GM19397 (cell line): ENCODE results near the gene AMFR.

ENCODE experiments used
- ATAC-seq: cut with Tn5 transposase; IDR thresholded peaks from one replicate; pipeline ENCODE4 v1.9.1; 2021; ENCODE audit warnings: mild to moderate bottlenecking, moderate library complexity; ENCODE audit not compliant: unreplicated experiment

AMFR gene

DNA sequence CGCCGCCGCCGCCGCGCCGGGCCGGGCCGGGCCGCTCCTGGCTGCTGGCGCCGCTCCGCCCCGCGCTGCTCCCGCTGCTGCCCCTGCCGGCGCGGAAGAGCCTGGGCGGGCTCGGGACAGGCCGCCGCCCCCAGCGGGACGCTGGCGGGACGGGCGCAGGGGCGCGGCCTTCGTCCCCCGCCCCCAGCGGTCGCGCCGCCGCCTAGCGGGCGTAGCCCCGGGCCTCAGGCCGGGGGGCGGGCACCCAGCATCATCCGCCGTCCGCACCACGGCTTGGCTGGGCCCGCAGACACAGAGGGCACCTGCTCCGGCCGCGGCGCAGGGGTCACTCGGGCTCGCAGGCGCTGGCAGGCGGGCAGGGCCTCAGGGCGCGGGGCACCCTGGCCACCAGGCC lies at the start of gene AMFR:
AMFR (minus strand) TSS at position 107 of the 394 bp plus-strand sequence. CDS start 218 bp downstream, outside the sequence.
- peak; percentile 84 for ATAC-seq

DNA sequence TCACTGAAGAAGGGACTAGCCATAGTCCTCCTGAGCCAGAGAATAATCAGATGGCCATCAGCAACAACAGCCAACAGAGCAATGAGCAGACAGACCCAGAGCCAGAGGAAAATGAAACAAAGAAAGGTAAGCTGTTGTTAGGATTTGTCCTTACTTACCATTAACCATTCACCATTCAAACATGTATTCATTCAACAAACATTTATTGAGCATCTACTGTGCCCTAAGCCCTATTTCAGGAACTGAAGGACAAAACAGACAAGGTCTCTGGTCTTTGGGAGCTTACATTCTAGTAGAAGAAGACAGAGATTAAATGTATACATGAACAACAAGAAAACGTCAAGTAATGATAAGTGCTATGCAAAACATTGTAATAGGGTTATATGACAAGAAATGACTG lies 45.3 kb upstream of the AMFR start:
- no peak for ATAC-seq

DNA sequence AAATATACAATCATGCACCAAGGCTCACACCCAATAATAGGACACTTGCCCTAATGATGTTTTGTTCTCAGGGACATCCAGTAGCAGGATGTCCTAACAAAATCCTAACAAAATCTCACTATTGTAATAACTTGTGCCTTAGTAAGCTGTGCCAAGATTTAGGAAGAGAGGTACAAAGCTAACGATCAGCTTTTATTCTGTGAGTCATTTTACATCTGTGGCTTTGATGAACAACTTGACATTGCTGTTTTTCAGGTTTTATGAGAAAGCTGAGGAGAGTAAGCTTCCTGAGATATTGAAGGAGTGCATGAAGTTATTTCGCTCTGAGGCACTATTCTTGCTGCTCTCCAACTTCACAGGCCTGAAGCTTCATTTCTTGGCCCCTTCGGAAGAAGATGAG lies 44.9 kb upstream of the AMFR start:
- no peak for ATAC-seq

DNA sequence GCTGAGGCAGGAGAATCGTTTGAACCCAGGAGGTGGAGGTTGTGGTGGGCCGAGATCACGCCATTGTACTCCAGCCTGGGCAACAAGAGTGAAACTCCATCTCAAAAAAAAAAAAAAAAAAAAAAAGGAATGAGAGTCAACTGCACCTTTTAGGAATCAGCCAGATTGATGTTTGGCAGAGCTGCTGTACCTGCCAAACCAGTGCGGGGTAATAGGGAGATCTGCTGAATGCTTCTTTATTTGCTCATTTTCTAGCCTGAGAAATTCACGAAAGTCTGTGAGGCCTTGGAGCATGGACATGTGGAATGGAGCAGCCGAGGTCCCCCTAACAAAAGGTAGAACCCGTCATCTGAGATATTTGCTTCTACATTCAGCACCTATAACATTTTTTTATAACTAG lies 44.4 kb upstream of the AMFR start:
- no peak for ATAC-seq

DNA sequence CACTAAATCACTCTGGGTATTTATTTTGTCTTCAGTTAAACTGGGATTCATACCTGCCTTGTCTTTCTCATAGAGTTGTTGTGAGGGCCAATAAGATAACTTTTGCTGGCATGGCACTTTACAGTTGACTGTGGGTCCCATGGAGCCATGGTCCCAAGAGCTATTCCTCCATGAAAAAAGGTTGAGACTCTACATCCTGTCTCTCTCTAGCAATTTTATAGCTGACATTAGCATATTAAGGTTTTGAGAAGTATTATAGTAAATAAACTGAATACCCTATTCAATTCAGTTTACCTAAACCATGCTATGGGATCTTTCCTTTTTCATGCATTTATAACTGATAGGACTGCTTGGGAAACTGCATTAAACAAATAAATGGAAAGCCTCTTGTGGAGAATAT lies 43.5 kb upstream of the AMFR start:
- ATAC-seq = no peak

DNA sequence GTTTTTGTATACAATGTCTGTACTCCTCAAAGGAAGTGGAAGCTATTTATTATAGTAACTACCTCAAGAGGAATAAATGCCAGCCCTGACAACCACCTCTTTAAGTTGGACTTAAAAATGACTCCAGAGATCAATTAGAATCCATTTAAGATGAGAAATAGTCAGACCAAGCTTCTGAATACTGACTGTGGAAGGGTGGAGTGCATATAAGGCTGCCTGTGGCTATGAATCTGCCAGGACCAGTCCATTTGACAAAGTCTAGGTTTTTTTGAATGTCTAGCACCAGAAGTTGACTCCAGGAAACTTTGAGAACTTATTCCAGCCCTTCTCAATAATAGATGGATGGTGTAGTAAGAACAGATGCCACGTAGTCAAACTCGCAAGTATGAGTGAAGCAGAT lies 41.0 kb upstream of the AMFR start:
- ATAC-seq = no peak

DNA sequence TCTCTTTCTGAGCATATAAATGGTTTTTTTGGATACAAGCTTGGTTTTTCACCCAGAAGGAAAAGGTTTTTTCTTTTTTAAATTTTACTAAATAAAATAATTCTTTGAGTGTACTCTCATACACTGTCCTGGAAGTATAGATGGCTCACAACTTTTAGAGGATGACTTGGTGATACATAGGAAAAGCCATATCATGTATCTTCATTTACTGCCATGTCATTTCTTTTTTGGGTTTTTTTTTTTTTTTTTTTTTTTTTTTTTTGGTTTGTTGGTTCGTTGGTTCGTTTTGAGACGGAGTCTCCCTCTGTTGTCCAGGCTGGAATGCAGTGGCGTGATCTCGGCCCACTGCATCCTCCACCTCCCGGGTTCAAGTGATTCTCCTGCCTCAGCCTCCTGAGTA lies 37.8 kb upstream of the AMFR start:
- no peak for ATAC-seq

DNA sequence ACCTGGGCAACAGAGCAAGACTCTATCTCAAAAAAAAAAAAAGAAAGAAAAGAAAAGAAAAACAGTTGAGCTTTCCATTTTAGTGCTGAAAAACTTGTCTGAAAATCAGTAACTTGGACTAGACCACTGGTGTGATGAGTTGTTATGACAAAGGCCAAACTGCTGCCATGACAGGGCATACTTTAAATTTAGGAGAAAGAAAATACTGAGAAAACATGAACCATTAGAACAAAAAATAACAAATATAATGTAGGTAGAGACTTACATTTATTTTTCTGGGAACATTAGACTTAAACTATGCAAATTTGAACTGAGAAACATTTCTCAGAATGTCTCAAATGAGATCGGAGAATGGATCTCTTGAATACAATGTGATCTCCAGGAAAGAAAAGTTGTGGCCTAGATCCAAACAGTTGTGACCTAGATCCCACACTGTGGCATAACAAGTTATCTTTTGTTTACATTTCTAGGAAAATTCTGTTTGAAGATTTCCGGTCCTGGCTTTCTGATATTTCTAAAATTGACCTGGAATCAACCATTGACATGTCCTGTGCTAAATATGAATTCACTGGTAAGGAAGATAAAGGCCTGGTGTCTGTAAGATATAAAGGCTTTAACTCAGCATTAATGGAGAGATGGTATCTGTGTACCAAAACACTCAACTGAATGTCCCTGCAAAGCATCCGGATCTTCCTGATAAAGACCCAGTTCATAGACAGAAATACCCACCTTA lies 36.9 kb upstream of the AMFR start:
- ATAC-seq = no peak

DNA sequence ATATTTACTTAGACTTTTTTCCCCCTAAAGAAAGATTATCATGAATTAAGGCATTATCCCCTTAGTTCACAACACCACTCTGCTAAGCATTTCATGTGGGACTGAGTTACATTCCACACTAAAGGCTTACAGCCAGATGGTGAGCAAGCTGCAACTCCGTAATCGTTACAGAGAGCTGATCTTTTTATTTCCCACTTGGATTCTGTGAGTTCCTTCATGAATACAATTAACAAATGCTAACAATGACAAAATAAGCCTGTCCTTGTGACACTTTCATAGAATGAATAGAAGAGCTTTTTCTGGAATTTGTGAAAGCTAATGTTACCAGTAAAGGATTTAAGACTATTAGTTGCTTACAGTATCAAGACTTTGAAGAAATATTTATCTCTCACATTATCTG lies 34.8 kb upstream of the AMFR start:
- no peak for ATAC-seq

DNA sequence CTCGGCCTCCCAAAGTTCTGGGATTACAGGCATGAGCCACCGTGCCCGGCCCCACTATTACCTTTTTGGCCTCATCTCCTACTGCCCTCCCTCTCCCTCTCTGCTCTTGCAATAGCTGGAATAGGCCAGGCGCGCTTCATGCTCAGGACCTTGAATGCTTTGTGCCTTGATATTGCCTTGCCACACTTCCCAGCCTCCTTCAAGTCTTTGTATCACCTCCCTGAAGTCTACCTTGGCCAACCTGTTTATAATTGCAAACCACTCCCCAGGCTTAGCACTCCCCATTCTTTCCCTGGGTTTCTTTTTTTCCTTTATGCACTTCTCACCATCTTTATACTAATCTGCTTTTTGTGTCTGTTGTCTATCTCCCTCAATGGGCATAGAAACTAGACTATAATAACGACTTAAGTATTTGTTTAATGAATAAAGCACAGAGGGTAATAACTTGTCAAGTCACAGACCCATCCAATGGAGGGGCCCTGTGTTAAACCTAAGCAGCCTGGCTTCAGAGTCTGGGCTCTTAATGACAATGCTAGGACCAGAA lies 32.7 kb upstream of the AMFR start:
- ATAC-seq = no peak

DNA sequence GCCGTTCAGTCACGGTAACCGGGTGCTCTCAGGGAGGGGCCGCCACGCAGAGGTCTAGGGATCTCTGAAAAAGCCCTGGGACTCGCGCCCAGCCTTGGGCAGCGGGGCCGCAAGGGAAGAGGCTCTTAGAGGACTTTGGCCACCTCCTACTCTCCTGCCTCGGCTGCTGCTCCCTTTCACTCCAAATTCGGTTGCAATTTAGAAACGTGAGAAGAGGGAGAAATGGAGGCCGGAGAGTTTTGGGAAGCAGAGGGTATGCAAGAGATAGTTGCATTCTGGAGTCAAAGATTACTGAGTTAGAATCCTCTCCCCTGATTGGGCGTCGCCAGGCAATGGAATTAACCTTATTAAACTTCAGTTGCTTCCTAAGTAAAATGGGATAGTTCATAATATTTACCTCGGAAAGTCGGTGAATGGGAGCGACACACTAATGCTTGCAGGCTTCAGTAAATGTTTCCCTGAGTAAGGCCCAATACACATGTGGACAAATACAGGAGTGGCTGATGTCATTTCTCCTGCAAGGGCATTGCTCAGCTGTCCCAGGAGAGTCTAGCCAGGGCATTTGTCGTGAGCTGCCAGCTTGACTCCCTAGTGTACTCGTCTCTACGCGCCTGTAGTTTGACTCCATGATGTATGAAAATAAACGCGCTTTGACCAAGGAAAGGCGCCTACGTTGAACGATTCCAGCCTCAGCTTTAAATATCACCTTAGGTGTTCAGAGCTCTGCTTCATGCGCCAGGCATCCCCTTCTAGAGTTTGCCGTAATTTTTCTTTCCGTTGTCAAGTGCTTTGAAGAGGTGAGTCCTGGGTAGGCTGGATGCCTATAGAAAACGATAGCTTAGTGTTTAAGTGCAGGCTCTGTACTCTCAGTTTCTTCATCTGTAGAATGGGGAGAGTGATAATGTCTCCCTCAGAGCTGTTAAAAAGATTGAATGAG lies 26.7 kb upstream of the AMFR start:
- peak; percentile 36 for ATAC-seq

DNA sequence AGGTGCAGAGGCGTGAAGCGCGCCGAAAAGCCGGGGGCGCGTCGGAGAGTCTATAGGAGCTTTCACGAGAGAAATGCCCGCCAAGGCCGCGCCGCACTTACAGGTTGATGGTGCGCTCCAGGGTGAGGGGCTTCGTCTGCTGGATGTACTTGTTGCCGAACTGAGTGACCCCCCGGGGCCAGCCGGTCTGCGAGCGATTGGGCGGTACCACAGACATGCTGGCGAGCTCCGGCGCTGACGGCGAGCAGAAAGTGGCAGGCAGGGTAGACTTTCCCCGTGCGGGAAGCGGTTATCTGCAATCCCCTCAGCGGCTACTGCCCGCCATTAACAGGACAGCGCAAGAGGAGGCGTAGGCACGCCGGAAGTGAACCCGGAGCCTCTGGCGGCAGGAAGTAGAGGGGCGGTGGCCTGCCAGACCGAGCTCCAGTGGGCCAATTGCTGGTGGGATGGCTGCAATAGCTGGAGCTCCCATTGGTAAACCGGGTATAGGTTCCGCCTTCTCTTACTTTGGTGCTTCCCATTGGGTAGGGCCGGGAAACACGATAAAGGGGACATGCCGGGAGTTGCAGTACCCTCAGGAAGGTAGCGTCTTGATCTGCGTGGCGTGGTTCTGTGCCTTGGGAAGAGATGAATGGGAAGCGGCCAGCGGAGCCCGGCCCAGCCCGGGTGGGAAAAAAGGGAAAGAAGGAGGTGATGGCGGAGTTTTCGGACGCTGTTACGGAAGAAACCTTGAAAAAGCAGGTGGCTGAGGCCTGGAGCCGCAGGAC lies 25.8 kb upstream of the AMFR start, which contains the start of the genes NUDT21 and OGFOD1:
NUDT21 (minus strand) TSS at position 347 of the 767 bp plus-strand sequence; CDS start at position 217, 130 bp downstream.
OGFOD1 (plus strand) TSS at position 569 of the 767 bp plus-strand sequence; CDS start at position 628, 59 bp downstream.
- ATAC-seq = peak; percentile 99

DNA sequence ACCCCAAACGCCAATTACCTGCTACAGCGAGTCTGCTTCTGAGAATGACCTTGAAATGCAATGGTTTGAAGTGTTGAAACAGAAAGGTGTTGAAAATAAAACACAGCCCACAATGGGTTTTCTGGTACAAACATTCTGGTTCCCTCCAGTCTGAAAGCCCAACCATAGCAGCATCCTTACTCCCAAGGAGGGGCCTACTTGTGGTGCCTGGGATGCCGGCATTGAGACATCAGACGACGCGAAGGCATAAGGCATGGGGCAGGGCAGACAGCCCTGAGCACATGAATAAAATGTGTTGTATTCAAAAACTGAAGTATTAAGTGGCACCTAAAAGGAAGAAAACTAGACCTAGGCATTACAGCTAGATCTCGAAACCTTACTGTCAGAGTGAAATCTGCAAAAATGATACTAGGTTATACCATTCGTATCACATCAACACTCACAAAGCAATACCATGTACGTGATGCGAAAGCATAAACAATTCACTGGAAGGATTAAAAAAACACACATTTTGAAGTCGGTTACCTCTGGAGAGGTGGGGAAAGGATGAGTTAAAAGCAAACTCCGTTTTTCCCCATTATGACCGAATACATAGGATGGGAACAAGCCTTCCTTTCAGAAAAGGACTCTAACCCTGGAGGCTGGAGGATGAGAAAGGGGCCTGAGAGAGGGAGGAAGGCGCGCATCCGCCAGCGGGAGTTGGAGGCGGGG lies 25.1 kb upstream of the AMFR start:
- ATAC-seq = no peak

DNA sequence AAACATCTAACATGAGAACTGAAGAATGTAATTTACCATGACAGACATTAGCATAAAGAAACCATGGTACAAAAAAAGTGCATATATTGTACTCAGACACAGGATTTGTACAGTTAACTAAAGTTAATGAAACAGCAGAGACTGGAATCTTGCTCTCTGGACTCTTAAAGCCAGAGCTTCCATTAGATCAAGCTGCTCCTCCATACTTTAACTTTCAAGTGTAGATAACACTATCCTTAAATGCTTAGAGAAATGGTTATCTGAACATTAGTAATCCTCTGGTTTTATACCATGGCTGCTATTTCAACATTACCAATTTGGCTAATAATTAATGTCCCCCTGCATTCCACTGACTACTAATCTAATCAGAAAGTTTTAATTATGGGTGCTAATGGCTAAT lies 22.7 kb upstream of the AMFR start:
- ATAC-seq = no peak

DNA sequence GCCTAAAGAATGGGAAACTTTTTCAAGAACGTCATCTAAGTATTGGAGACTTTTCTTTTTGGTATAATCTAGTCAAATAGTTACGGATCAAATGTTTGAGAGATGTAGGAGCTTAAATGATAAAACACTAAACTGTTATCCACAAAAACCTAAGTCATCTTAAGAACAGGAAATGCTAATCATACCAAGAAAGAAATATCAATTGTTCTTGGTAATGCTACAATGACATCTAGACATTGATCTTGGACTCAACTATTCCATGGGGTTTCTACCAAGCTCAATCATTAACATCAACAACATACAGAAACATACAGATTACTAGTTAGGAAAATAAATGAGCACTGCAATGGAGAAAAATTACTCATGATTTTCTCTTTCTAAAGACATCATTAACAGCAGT lies 21.9 kb upstream of the AMFR start:
- no peak for ATAC-seq

DNA sequence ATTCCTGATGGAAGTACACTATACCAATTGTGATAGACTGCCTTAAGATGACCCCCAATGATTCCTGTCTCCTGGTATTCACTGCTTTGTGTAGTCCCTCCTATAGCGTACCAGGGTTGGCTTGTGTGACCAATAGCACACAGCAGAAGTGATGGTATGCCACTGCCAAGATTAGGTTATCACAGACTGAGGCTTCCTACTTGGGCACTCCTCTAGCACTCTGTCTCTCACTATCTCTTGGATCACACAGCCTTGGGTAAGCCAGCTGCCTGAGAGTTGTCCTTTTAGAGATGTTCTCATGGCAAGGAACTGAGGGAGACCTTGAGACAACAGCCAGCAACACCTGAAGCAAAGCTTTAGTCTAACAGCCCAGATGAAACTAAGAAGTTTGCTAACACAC lies 12.7 kb upstream of the AMFR start:
- ATAC-seq = no peak

DNA sequence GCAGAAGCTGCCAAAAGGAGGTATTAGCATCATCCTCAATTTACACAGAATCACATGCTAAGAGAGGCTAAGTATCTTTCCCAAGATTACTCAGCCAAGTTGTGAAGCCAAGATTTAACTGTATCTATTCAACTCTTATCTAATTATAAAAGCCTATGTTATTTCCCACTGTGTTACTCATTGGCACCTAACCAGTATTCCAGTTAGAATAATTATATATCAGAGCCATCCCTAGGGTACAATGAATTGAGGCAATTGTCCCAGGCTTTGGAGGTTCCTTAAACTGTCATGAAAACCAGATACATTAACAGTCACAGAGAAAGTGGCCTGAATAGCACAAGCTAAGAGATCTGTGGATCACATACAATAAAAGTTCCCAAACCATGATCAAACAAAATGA lies 10.9 kb upstream of the AMFR start:
- ATAC-seq = no peak

DNA sequence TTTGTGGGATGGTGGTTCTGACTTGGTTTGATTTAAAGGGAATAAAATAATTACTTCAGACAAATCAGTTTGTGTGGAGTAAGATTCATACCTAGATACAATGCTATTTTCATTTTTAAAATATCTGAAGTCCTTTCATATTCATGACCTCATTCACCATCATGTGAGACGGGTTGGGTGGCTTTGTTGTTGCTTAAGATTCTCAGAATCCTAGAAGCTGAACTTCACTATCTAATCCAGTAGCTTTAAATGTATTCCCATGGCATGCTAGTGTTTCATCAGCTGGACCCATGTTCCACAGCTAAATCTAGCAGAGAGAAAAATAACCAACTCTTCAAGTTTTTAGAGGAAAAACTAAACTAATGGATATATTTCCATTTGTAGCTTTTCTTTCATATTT lies 2.7 kb upstream of the AMFR start:
- ATAC-seq = no peak

DNA sequence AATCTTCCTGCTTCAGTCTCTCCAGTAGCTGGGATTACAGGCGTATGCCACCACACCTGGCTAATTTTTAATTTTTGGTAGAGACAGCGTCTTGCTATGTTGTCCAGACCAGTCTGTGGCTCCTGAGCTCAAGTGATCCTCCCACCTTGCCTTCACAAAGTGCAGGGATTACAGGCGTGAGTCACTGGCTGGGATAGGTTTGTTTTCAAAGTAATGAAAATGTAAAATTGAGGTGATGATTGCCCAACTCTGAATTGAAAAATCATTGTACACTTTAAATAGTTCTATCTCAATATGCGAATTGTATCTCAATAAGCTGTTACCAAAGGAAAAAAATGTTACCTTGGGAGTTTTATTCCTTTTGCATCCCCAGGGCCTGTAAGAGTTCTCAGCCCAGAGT lies 1.2 kb upstream of the AMFR start:
- no peak for ATAC-seq

DNA sequence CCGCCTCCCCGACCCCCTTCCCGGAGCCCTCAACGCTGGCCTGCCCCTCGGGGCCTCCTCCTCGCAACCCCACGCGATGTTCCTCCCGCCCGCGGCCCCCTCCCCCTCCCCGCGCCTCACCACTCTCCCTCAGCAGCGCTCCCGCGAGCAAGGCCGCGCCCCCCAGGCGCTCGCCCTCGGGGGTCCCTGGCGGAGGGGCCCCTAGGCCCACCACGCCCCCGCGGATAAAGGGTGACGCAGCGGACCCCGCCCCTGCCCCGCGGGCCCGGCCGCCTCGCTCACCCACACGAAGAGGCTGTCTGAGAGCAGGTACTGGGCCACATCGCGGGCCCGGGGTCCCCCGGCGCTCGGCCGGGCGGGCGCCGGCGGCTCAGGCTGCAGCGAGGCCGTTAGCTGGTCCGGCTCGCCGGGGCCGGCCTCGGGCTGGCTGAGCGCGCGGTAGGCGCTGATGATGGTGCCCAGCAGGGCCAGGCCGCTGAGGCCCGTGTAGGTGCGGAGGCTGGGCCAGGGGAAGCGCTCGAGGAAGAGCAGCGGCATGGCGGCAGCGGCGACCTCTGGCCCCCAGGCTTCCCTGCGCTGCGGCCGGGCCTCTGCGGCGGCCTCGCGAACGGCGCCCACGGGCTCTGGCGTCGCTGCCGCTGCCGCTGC lies 430 bp downstream of the AMFR start:
- ATAC-seq = peak; percentile 33
